ENCODE results near the gene FBXO11.

FBXO11 gene

DNA sequence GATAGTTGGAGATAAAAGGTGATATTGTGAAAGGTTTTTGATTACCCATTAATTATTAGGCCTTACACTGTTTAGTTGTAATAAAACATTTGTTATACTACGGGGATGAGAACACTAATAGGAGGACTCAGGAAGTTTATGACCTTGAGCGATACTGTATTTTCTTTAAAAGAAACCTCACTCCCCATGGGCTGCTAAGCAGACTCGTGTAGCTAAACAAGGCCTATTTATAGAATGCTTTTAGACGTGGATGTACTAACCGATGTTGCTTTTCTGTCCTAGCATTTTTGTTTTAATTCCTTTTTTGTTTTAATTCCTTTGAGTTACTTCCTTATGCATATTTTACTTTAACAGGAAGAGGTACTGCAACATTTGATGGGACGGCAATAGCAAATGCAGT is 100.4 kb downstream of the FBXO11 start:
- DNase-seq (ENCODE audit: low read depth, low spot score) = no peak
- no peak overlapping the region for H3K4me3 ChIP-seq (ENCODE audit: low read depth, low read length)
- TF ChIP-seq, protein P1, sequence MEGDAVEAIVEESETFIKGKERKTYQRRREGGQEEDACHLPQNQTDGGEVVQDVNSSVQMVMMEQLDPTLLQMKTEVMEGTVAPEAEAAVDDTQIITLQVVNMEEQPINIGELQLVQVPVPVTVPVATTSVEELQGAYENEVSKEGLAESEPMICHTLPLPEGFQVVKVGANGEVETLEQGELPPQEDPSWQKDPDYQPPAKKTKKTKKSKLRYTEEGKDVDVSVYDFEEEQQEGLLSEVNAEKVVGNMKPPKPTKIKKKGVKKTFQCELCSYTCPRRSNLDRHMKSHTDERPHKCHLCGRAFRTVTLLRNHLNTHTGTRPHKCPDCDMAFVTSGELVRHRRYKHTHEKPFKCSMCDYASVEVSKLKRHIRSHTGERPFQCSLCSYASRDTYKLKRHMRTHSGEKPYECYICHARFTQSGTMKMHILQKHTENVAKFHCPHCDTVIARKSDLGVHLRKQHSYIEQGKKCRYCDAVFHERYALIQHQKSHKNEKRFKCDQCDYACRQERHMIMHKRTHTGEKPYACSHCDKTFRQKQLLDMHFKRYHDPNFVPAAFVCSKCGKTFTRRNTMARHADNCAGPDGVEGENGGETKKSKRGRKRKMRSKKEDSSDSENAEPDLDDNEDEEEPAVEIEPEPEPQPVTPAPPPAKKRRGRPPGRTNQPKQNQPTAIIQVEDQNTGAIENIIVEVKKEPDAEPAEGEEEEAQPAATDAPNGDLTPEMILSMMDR (IDR thresholded peaks at IDR 0.05; ENCODE audit: insufficient read depth, low read length, missing control alignments) = no peak
- CTCF ChIA-PET = no interaction called here
- POLR2A ChIA-PET = no interaction called here

DNA sequence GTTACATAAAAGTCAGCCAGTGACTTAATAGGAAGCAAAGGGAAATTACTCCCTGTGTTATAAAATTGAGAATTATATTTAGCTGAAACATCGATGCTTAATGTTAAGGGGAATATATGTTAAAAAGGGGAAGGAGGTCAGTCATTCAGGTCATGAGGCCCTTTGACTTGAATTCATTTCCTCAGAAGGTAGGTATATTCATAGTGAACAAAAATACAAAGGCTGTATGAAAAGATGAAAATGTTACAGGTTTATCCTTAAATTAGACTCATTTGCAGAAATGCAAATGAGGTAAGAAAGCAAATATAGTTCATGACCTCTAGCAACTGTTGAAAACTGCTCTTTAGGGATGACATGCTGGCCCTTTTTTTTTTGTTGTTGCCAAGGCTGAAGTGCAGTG is 102.5 kb downstream of the FBXO11 start:
- CTCF ChIA-PET = interaction anchor here (1.0 kb wide), 2 partner anchors 15 to 301 kb away, joined by 3 read pairs; no protein-coding TSS in a partner anchor
- TF ChIP-seq, protein P1 (IDR thresholded peaks at IDR 0.05; ENCODE audit: insufficient read depth, low read length, missing control alignments) = no peak
- no peak overlapping the region for H3K4me3 ChIP-seq (ENCODE audit: low read depth, low read length)
- no peak for DNase-seq (ENCODE audit: low read depth, low spot score)
- POLR2A ChIA-PET = no interaction called here

DNA sequence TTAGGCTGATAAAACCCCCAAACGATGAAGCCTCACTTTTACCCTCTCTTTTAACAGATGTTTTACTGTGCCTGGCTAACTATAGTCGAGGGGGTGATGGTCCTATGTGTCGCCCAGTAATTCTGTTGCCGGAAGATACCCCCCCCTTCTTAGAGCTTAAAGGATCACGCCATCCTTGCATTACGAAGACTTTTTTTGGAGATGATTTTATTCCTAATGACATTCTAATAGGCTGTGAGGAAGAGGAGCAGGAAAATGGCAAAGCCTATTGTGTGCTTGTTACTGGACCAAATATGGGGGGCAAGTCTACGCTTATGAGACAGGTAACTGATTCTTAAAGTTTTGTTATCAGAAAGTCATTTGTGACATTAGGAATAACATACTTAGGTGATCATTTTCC is 102.9 kb downstream of the FBXO11 start:
- CTCF ChIA-PET = interaction anchor here (1.0 kb wide), 1 partner anchor 301 kb away, joined by 3 read pairs; no protein-coding TSS in a partner anchor
- DNase-seq (ENCODE audit: low read depth, low spot score) = no peak
- TF ChIP-seq, protein P1 (IDR thresholded peaks at IDR 0.05; ENCODE audit: insufficient read depth, low read length, missing control alignments) = no peak

DNA sequence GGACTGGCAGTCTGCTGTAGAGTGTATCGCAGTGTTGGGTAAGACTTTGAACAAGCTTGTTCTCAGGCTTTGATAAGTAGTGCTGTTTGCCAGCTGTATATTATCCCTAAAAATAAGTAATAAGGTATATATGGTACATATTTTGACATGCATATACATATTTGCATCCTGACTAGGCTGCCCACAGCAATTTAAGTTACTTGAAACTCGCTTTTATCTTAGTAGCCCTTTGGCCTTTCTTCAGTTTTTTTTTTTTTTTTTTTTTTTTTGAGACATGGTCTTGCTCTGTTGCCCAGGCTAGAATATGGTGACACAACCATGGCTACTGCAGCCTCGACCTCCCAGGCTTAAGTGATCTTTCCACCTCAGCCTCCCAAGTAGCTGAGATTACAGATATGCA is 105.2 kb downstream of the FBXO11 start:
- H3K4me3 ChIP-seq (ENCODE audit: low read depth, low read length) = no peak overlapping the region
- ChIA-PET CTCF (interaction anchor here (1.4 kb wide), 1 partner anchor 34 kb away, joined by 3 read pairs; no protein-coding TSS in a partner anchor), POLR2A (no interaction called here)
- no peak for DNase-seq (ENCODE audit: low read depth, low spot score)
- TF ChIP-seq, protein P1 (IDR thresholded peaks at IDR 0.05; ENCODE audit: insufficient read depth, low read length, missing control alignments) = no peak

More for the DNA sequence above, 102.9 kb downstream of the FBXO11 start:
- POLR2A ChIA-PET = no interaction called here
- no peak overlapping the region for H3K4me3 ChIP-seq (ENCODE audit: low read depth, low read length)

DNA sequence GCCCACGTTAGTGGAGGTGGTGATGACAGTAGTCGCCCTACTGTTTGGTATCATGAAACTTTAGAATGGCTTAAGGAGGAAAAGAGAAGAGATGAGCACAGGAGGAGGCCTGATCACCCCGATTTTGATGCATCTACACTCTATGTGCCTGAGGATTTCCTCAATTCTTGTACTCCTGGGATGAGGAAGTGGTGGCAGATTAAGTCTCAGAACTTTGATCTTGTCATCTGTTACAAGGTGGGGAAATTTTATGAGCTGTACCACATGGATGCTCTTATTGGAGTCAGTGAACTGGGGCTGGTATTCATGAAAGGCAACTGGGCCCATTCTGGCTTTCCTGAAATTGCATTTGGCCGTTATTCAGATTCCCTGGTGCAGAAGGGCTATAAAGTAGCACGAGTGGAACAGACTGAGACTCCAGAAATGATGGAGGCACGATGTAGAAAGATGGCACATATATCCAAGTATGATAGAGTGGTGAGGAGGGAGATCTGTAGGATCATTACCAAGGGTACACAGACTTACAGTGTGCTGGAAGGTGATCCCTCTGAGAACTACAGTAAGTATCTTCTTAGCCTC is 107.2 kb downstream of the FBXO11 start:
- ChIA-PET POLR2A (no interaction called here), CTCF (no interaction called here)
- no peak for DNase-seq (ENCODE audit: low read depth, low spot score)
- TF ChIP-seq, protein P1 (IDR thresholded peaks at IDR 0.05; ENCODE audit: insufficient read depth, low read length, missing control alignments) = no peak
- H3K4me3 ChIP-seq (ENCODE audit: low read depth, low read length) = no peak overlapping the region

DNA sequence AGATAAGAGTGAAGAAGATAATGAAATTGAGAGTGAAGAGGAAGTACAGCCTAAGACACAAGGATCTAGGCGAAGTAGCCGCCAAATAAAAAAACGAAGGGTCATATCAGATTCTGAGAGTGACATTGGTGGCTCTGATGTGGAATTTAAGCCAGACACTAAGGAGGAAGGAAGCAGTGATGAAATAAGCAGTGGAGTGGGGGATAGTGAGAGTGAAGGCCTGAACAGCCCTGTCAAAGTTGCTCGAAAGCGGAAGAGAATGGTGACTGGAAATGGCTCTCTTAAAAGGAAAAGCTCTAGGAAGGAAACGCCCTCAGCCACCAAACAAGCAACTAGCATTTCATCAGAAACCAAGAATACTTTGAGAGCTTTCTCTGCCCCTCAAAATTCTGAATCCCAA is 107.7 kb downstream of the FBXO11 start:
- POLR2A ChIA-PET = no interaction called here
- CTCF ChIA-PET = no interaction called here
- TF ChIP-seq, protein P1 (IDR thresholded peaks at IDR 0.05; ENCODE audit: insufficient read depth, low read length, missing control alignments) = no peak
- no peak for DNase-seq (ENCODE audit: low read depth, low spot score)
- H3K4me3 ChIP-seq (ENCODE audit: low read depth, low read length) = no peak overlapping the region

Measured in AG04449 (cell line).